ENCODE results near the gene MESD. TPM values are rescaled to one million over a fixed set of nuclear protein-coding genes. Genes with fewer than 3 reads are reported as not detected.

Gene MESD
- total and polyA plus RNA-seq, 7 donors: 4.6 to 9.4 (median 7.0) TPM

GRCh38 chr15:80920271-80920699 lies 69.3 kb downstream of the MESD start:
- intact Hi-C loops (cut with DNase I): no loop called here
- no peaks in the 10 kb centered on the region for H3K27me3 ChIP-seq (ENCODE audit: insufficient read depth in 3 of 3, low read length in 2 of 3)
- TF ChIP-seq CTCF (IDR thresholded peaks at IDR 0.05): no peak
- H3K36me3 ChIP-seq (ENCODE audit: insufficient read depth in 1 of 2, low read depth in 1 of 2): no peaks in the 10 kb centered on the region
- 83 to 86% (median 85%) methylated on average over 5 of the region's 5 CpGs for WGBS, 3 donors
- no peak for ATAC-seq
- H3K4me1 ChIP-seq: no peaks in the 10 kb centered on the region
- no peak overlapping the region for H3K4me3 ChIP-seq
- no peak for DNase-seq
- H3K9me3 ChIP-seq: no peaks in the 10 kb centered on the region
- H3K27ac ChIP-seq: no peak overlapping the region

GRCh38 chr15:80918196-80918783 lies 71.3 kb downstream of the MESD start:
- intact Hi-C loops (cut with DNase I): no loop called here
- Histone ChIP-seq H3K36me3 (ENCODE audit: insufficient read depth in 1 of 2, low read depth in 1 of 2) (no peaks in the 10 kb centered on the region), H3K27ac (no peak overlapping the region), H3K9me3 (no peaks in the 10 kb centered on the region), H3K4me3 (no peak overlapping the region), H3K4me1 (no peaks in the 10 kb centered on the region), H3K27me3 (ENCODE audit: insufficient read depth in 3 of 3, low read length in 2 of 3) (no peaks in the 10 kb centered on the region)
- no peak for ATAC-seq
- TF ChIP-seq CTCF (IDR thresholded peaks at IDR 0.05): no peak
- no peak for DNase-seq
- 91 to 94% (median 91%) methylated on average over 5 of the region's 5 CpGs for WGBS, 3 donors

GRCh38 chr15:80916056-80916455 lies 73.6 kb downstream of the MESD start:
- H3K4me1 ChIP-seq: no peaks in the 10 kb centered on the region
- no peaks in the 10 kb centered on the region for H3K27me3 ChIP-seq (ENCODE audit: insufficient read depth in 3 of 3, low read length in 2 of 3)
- WGBS, 3 donors: 69 to 81% (median 78%) methylated on average over 7 of the region's 7 CpGs
- H3K9me3 ChIP-seq: no peaks in the 10 kb centered on the region
- ATAC-seq (no peak), DNase-seq (no peak)
- intact Hi-C loops (cut with DNase I): no loop called here
- H3K27ac ChIP-seq: no peak overlapping the region
- no peak overlapping the region for H3K4me3 ChIP-seq
- no peak for TF ChIP-seq CTCF (IDR thresholded peaks at IDR 0.05)
- H3K36me3 ChIP-seq (ENCODE audit: insufficient read depth in 1 of 2, low read depth in 1 of 2): no peaks in the 10 kb centered on the region

GRCh38 chr15:80915472-80915871 lies 74.1 kb downstream of the MESD start:
- Histone ChIP-seq H3K4me1 (no peaks in the 10 kb centered on the region), H3K4me3 (no peak overlapping the region), H3K36me3 (ENCODE audit: insufficient read depth in 1 of 2, low read depth in 1 of 2) (no peaks in the 10 kb centered on the region), H3K27me3 (ENCODE audit: insufficient read depth in 3 of 3, low read length in 2 of 3) (no peaks in the 10 kb centered on the region), H3K9me3 (no peaks in the 10 kb centered on the region), H3K27ac (no peak overlapping the region)
- no peak for TF ChIP-seq CTCF (IDR thresholded peaks at IDR 0.05)
- no peak for DNase-seq
- intact Hi-C loops (cut with DNase I): no loop called here
- no peak for ATAC-seq
- 73 to 85% (median 80%) methylated on average over 3 of the region's 3 CpGs for WGBS, 3 donors

- ATAC-seq (no peak), DNase-seq (no peak)
- Histone ChIP-seq H3K9me3 (no peaks in the 10 kb centered on the region), H3K4me1 (no peaks in the 10 kb centered on the region), H3K36me3 (ENCODE audit: insufficient read depth in 1 of 2, low read depth in 1 of 2) (peaks cover 0 to 8% of the 10 kb centered on the region in 2 donors), H3K27ac (no peak overlapping the region), H3K27me3 (ENCODE audit: insufficient read depth in 3 of 3, low read length in 2 of 3) (no peaks in the 10 kb centered on the region), H3K4me3 (no peak overlapping the region)
- TF ChIP-seq CTCF (IDR thresholded peaks at IDR 0.05): no peak
- 91 to 95% (median 91%) methylated on average over 5 of the region's 5 CpGs for WGBS, 3 donors
- intact Hi-C loops (cut with DNase I): no loop called here
Observed at GRCh38 chr15:80913541-80913940, 76.1 kb downstream of the MESD start.
